H9 (cell line): ENCODE results near the gene MYOM3. TPM values are rescaled to one million over a fixed set of nuclear protein-coding genes. Genes with fewer than 3 reads are reported as not detected.

Experiments
- DNase-seq: peaks from one replicate; pipeline ENCODE4 v3.0.0-alpha.2; 2017
- H2AFZ ChIP-seq: one replicate; pipeline ENCODE4 v1.6.1; 2013; ENCODE audit warnings: mild to moderate bottlenecking, low read length, control low read depth, moderate library complexity
- H2AK5ac ChIP-seq: 2 replicates; pipeline ENCODE4 v1.6.1; 2013; ENCODE audit warnings: low read length, control low read depth, mixed read lengths; ENCODE audit not compliant: insufficient read length
- H2BK120ac ChIP-seq: one replicate; pipeline ENCODE4 v1.6.1; 2013; ENCODE audit warnings: low read depth, mild to moderate bottlenecking, low read length, control low read depth, inconsistent platforms; ENCODE audit not compliant: poor library complexity, severe bottlenecking
- H2BK12ac ChIP-seq: 2 replicates; pipeline ENCODE4 v1.6.1; 2013; ENCODE audit warnings: low read length, control low read depth, mixed read lengths, low read depth; ENCODE audit not compliant: insufficient read length
- H2BK15ac ChIP-seq: 2 replicates; pipeline ENCODE4 v1.6.1; 2013; ENCODE audit warnings: low read depth, low read length, control low read depth
- H2BK20ac ChIP-seq: one replicate; pipeline ENCODE4 v1.6.1; 2013; ENCODE audit warnings: low read depth, mild to moderate bottlenecking, low read length, control low read depth, inconsistent platforms; ENCODE audit not compliant: poor library complexity, severe bottlenecking
- H2BK5ac ChIP-seq: 2 replicates; pipeline ENCODE4 v1.6.1; 2013; ENCODE audit warnings: low read length, control low read depth, mixed read lengths; ENCODE audit not compliant: insufficient read length
- H3K14ac ChIP-seq: 2 replicates; pipeline ENCODE4 v1.6.1; 2013; ENCODE audit warnings: low read length, control low read depth; ENCODE audit not compliant: insufficient read depth
- H3K18ac ChIP-seq: 2 replicates; pipeline ENCODE4 v1.6.1; 2013; ENCODE audit warnings: low read depth, mild to moderate bottlenecking, mixed read lengths, low read length, control low read depth; ENCODE audit not compliant: insufficient read length
- H3K23ac ChIP-seq: 2 replicates; pipeline ENCODE4 v1.6.1; 2013; ENCODE audit warnings: low read length, control low read depth, mixed read lengths, low read depth; ENCODE audit not compliant: insufficient read length
- H3K23me2 ChIP-seq: 2 replicates; pipeline ENCODE4 v1.6.1; 2013; ENCODE audit warnings: low read depth, mild to moderate bottlenecking, mixed read lengths, low read length, control low read depth; ENCODE audit not compliant: insufficient read length, poor library complexity, severe bottlenecking
- H3K27ac ChIP-seq: 2 replicates; pipeline ENCODE4 v1.5.1; 2013; ENCODE audit warnings: low read length, control low read depth, mixed read lengths, low read depth; ENCODE audit not compliant: insufficient read length
- H3K27me3 ChIP-seq: 2 replicates; pipeline ENCODE4 v1.6.1; 2013; ENCODE audit warnings: low read length, control low read depth, inconsistent platforms; ENCODE audit not compliant: insufficient read depth
- H3K4ac ChIP-seq: 2 replicates; pipeline ENCODE4 v1.6.1; 2013; ENCODE audit warnings: low read depth, mild to moderate bottlenecking, control low read depth, inconsistent platforms, low read length, moderate library complexity
- H3K4me1 ChIP-seq: 2 replicates; pipeline ENCODE4 v1.6.1; 2013; ENCODE audit warnings: low read length, control low read depth, inconsistent platforms; ENCODE audit not compliant: insufficient read depth
- H3K4me2 ChIP-seq: 2 replicates; pipeline ENCODE4 v1.6.1; 2013; ENCODE audit warnings: low read length, control low read depth, mixed read lengths; ENCODE audit not compliant: insufficient read length, insufficient read depth
- H3K56ac ChIP-seq: 2 replicates; pipeline ENCODE4 v1.6.1; 2013; ENCODE audit warnings: low read depth, mild to moderate bottlenecking, mixed read lengths, low read length, control low read depth; ENCODE audit not compliant: insufficient read length
- H3K79me1 ChIP-seq: 2 replicates; pipeline ENCODE4 v1.6.1; 2013; ENCODE audit warnings: low read depth, mild to moderate bottlenecking, moderate library complexity, low read length, control low read depth, inconsistent platforms; ENCODE audit not compliant: insufficient read depth, poor library complexity, severe bottlenecking
- H3K79me2 ChIP-seq: 2 replicates; pipeline ENCODE4 v1.6.1; 2013; ENCODE audit warnings: low read length, control low read depth, inconsistent platforms; ENCODE audit not compliant: insufficient read depth
- H3K9ac ChIP-seq: 2 replicates; pipeline ENCODE4 v1.6.1; 2013; ENCODE audit warnings: low read length, control low read depth, mixed read lengths; ENCODE audit not compliant: insufficient read length; ENCODE audit errors: extremely low read depth
- H3K9me3 ChIP-seq: one replicate; pipeline ENCODE4 v1.6.1; 2013; ENCODE audit warnings: low read depth, low read length, inconsistent platforms; ENCODE audit not compliant: control insufficient read depth
- H3T11ph ChIP-seq: one replicate; pipeline ENCODE4 v1.6.1; 2013; ENCODE audit warnings: mild to moderate bottlenecking, low read length, control low read depth, inconsistent platforms
- H4K20me1 ChIP-seq: one replicate; pipeline ENCODE4 v1.6.1; 2013; ENCODE audit not compliant: control insufficient read depth, insufficient read length, insufficient read depth
- H4K5ac ChIP-seq: 2 replicates; pipeline ENCODE4 v1.6.1; 2013; ENCODE audit warnings: low read depth, mild to moderate bottlenecking, mixed read lengths, low read length, control low read depth; ENCODE audit not compliant: insufficient read length
- H4K8ac ChIP-seq: replicated peaks from 2 replicates; pipeline ENCODE4 v1.6.1; 2013; ENCODE audit warnings: low read length, control low read depth, mixed read lengths, low read depth; ENCODE audit not compliant: insufficient read length
- H4K91ac ChIP-seq: 2 replicates; pipeline ENCODE4 v1.6.1; 2013; ENCODE audit warnings: low read depth, mild to moderate bottlenecking, moderate library complexity, mixed read lengths, low read length, control low read depth; ENCODE audit not compliant: insufficient read length
- H3K27ac Mint-ChIP-seq, 3 experiments: 2 replicates in 2 of 3; 3 replicates in 1 of 3; pipeline ENCODE4 v1.8.0; 2020 to 2021; ENCODE audit warnings: mixed read lengths in 3 of 3, mild to moderate bottlenecking in 1 of 3, moderate library complexity in 1 of 3
- H3K27me3 Mint-ChIP-seq: 2 replicates; pipeline ENCODE4 v1.8.0; 2021; ENCODE audit warnings: low read depth, mild to moderate bottlenecking, moderate library complexity, mixed read lengths
- H3K36me3 Mint-ChIP-seq, 3 experiments: 2 replicates in 2 of 3; 3 replicates in 1 of 3; pipeline ENCODE4 v1.8.0; 2020 to 2021; ENCODE audit warnings: low read depth in 3 of 3, mixed read lengths in 3 of 3; ENCODE audit not compliant: insufficient read depth in 1 of 3
- H3K4me1 Mint-ChIP-seq, 2 experiments: 2 replicates each; pipeline ENCODE4 v1.8.0; 2020; ENCODE audit warnings: mixed read lengths in 2 of 2
- H3K4me3 Mint-ChIP-seq, 2 experiments: 2 replicates in 1 of 2; 3 replicates in 1 of 2; pipeline ENCODE4 v1.8.0; 2020 to 2021; ENCODE audit warnings: mild to moderate bottlenecking in 2 of 2, mixed read lengths in 2 of 2, moderate library complexity in 1 of 2
- H3K9me3 Mint-ChIP-seq, 2 experiments: 2 replicates in 1 of 2; 3 replicates in 1 of 2; pipeline ENCODE4 v1.8.0; 2020; ENCODE audit warnings: mild to moderate bottlenecking in 2 of 2, mixed read lengths in 2 of 2, moderate library complexity in 1 of 2
- WGBS: extraction: QIAGEN DNeasy Blood & Tissue Kit; methylation state at CpG from one replicate; pipeline ENCODE4 v1.1.7; 2013; ENCODE audit warnings: missing lambda C conversion rate, low lambda C conversion rate, mixed read lengths; ENCODE audit not compliant: insufficient read length; ENCODE audit errors: extremely low coverage; 5-methylcytosine and 5-hydroxymethylcytosine counted together
- total RNA-seq: library from RNA; stranded (reverse); gene quantifications from 2 replicates; pipeline ENCODE4 v1.2.1, GENCODE V29; 2021
- TF ChIP-seq, protein P1 (sequence below): fragments of 200-600 bp; sonication (generic); conservative IDR thresholded peaks from 3 replicates; pipeline ENCODE4 v1.8.0; 2021; ENCODE audit warnings: antibody characterized with exemption, mild to moderate bottlenecking

Gene MYOM3
- total RNA-seq, 1 experiment from 2014 or later: 0.11 TPM

DNA sequence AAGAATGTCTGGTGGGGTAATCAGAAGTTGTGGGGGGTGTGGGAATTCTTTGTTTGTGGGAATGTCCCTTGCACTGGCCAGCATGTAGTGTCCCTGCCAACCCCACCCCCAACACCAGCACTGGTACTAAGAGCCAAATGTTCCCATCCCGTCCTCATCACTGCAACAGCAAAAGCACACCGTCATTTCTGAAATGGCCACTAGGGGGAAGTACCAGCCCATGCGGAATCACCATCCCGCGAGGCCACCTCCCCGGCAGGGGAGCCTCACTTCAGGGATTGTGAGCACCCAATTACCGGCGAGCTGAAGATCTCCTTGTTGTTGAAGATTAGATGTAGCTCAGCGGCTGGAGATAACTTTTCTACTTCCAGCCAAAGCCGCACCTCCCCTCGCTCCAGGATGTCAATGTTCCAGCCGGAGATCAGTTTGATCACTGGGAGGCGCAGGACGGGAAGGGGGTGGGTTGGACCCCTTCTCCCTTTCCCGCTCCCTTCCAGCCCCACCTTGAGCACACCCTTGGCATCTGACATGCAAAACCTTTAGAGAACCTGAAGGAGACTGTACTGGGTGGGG, 41.0 kb downstream of the MYOM3 start:
- Mint-ChIP-seq H3K4me1 (peaks cover 3 to 22% of the 10 kb centered on the region in 2 experiments; a peak in 3 of 4 replicates), H3K4me3 (peak overlapping the region in 1 of 2 experiments; percentile 46; a peak in 2 of 5 replicates), H3K9me3 (no peaks in the 10 kb centered on the region), H3K36me3 (no peaks in the 10 kb centered on the region), H3K27me3 (peaks cover 1% of the 10 kb centered on the region; the same call in 1 of the 2 replicates), H3K27ac (no peak overlapping the region)
- Histone ChIP-seq H2BK5ac (no peak overlapping the region), H3K56ac (no peak overlapping the region), H3K4me1 (peaks cover 4% of the 10 kb centered on the region; the same call in 1 of the 2 replicates), H2BK120ac (no peak overlapping the region), H3K9ac (no peak overlapping the region), H2BK12ac (no peak overlapping the region), H2BK20ac (no peak overlapping the region), H4K8ac (no peak overlapping the region), H3K4ac (no peak overlapping the region), H3K27ac (no peak overlapping the region), H3K79me1 (no peaks in the 10 kb centered on the region), H3K27me3 (no peaks in the 10 kb centered on the region), H3K79me2 (no peaks in the 10 kb centered on the region), H2BK15ac (no peak overlapping the region), H3K23me2 (no peaks in the 10 kb centered on the region), H4K91ac (no peak overlapping the region), H3K14ac (no peak overlapping the region), H4K5ac (no peak overlapping the region), H3K18ac (no peak overlapping the region), H3K9me3 (no peaks in the 10 kb centered on the region), H2AFZ (peak overlapping the region; percentile 26), H3K23ac (no peak overlapping the region), H4K20me1 (no peaks in the 10 kb centered on the region), H3K4me2 (peak overlapping the region; percentile 2), H3T11ph (no peak overlapping the region), H2AK5ac (no peak overlapping the region)
- DNase-seq: peak; percentile 87
- no CpG with 5 or more reads among the region's 15 CpGs for WGBS
- TF ChIP-seq, protein P1, sequence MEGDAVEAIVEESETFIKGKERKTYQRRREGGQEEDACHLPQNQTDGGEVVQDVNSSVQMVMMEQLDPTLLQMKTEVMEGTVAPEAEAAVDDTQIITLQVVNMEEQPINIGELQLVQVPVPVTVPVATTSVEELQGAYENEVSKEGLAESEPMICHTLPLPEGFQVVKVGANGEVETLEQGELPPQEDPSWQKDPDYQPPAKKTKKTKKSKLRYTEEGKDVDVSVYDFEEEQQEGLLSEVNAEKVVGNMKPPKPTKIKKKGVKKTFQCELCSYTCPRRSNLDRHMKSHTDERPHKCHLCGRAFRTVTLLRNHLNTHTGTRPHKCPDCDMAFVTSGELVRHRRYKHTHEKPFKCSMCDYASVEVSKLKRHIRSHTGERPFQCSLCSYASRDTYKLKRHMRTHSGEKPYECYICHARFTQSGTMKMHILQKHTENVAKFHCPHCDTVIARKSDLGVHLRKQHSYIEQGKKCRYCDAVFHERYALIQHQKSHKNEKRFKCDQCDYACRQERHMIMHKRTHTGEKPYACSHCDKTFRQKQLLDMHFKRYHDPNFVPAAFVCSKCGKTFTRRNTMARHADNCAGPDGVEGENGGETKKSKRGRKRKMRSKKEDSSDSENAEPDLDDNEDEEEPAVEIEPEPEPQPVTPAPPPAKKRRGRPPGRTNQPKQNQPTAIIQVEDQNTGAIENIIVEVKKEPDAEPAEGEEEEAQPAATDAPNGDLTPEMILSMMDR: peak; percentile 95
